ENCODE measurements around the gene COX14. TPM values are rescaled to one million over a fixed set of nuclear protein-coding genes. Genes with fewer than 3 reads are reported as not detected.
A peak's percentile ranks its signal among the peaks of the same experiment; 100 is the strongest.

Gene COX14
- total RNA-seq, 2 experiments from 2014 or later: 43.1 to 51.0 TPM

GRCh38 chr12:50102131-50102531 lies 9.9 kb upstream of the COX14 start:
- Mint-ChIP-seq H3K27ac (no peak overlapping the region), H3K27me3 (no peaks in the 10 kb centered on the region), H3K4me3 (no peak overlapping the region), H3K9me3 (no peaks in the 10 kb centered on the region), H3K4me1 (ENCODE audit: low read depth) (no peaks in the 10 kb centered on the region), H3K36me3 (ENCODE audit: low read depth) (peaks cover 26% of the 10 kb centered on the region)
- intact Hi-C loops (cut with micrococcal nuclease): no loop called here
- POLR2A ChIA-PET: no interaction called here
- DNase-seq: no peak
- CTCF ChIA-PET: interaction anchor here (0.7 to 6.7 kb wide), 4 partner anchors 8 to 63 kb away, joined by 3 to 54 read pairs (median 18); partner anchors contain the start of gene COX14
- no peak for ATAC-seq
- TF ChIP-seq CTCF (IDR thresholded peaks at IDR 0.05): no peak

DNA sequence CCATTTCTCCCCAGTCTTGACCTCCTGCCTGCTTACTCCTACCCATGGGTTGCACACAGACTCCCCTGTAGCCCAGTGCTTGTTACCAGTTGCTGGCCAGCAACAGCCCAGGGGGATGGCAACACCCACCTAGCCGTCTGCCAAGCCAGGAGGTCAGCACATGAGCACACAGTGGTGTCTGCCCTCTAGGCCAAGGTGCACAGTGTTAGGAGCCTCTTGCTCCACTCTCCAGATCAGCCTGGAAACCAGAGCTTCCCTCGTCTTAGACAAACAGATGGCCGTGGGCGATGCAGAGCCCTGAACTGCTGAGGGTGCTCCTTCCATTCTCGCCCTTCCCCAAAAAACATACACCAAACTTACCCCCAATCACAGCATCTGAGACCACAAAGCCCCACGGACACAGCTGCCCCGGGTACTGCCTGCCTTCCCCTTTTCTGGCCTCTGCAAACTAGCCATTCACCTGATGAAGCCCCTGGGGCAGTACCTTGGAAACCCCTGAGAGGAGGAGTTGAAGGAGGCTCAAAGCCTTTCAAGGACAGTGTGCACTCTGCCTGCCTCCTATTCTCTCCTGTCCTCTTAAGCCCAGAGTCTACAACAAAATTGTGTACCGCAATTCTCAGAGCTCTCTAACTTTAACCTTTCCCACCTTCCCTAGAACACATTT lies 9.3 kb upstream of the COX14 start:
- no peak for TF ChIP-seq CTCF (IDR thresholded peaks at IDR 0.05)
- ATAC-seq (no peak), DNase-seq (no peak)
- Mint-ChIP-seq H3K9me3 (no peaks in the 10 kb centered on the region), H3K36me3 (ENCODE audit: low read depth) (peaks cover 25% of the 10 kb centered on the region), H3K4me1 (ENCODE audit: low read depth) (no peaks in the 10 kb centered on the region), H3K4me3 (no peak overlapping the region), H3K27ac (peak overlapping the region; percentile 20), H3K27me3 (no peaks in the 10 kb centered on the region)
- ChIA-PET CTCF (interaction anchor here (1.4 to 6.7 kb wide), 4 partner anchors 8 to 73 kb away, joined by 3 to 54 read pairs (median 18); partner anchors contain the start of gene COX14), POLR2A (interaction anchor here (0.9 kb wide), 1 partner anchor 10 kb away, joined by 3 read pairs; no protein-coding TSS in a partner anchor)
- intact Hi-C loops (cut with micrococcal nuclease): no loop called here

DNA sequence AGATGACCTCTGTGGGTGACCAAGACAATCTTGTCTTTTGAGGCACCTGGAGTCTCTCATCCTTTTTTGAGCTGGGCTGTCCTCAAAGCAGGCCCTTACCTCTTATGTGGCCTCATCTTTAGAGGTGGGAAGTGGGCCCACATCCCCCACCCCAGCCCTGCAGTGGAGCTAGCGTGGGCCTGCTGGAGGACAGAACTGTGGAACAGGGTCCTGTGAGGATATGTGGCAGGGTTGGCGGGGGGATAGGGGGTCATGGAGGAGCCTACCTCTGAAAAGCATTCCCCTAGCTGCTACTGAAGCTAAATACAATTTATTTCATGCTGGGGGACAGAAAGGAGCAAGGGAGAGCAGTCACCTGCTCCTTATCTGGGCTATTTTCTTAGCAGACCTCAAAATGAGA lies 8.7 kb upstream of the COX14 start:
- DNase-seq: no peak
- POLR2A ChIA-PET: interaction anchor here (0.9 to 1.3 kb wide), 2 partner anchors 9 to 19 kb away, joined by 3 to 5 read pairs; no protein-coding TSS in a partner anchor
- Mint-ChIP-seq H3K27ac (no peak overlapping the region), H3K27me3 (no peaks in the 10 kb centered on the region), H3K4me3 (no peak overlapping the region), H3K9me3 (no peaks in the 10 kb centered on the region), H3K4me1 (ENCODE audit: low read depth) (no peaks in the 10 kb centered on the region), H3K36me3 (ENCODE audit: low read depth) (peaks cover 19% of the 10 kb centered on the region)
- no peak for TF ChIP-seq CTCF (IDR thresholded peaks at IDR 0.05)
- CTCF ChIA-PET: interaction anchor here (0.6 to 6.7 kb wide), 6 partner anchors 8 to 72 kb away, joined by 3 to 54 read pairs (median 4); partner anchors contain the start of genes CERS5, COX14 and SMARCD1
- ATAC-seq: no peak
- intact Hi-C loops (cut with micrococcal nuclease): no loop called here

- Mint-ChIP-seq H3K27me3 (no peaks in the 10 kb centered on the region), H3K27ac (peak within 1 kb of the TSS; percentile 20), H3K4me3 (no peak within 1 kb of the TSS), H3K9me3 (no peaks in the 10 kb centered on the region), H3K4me1 (ENCODE audit: low read depth) (no peaks in the 10 kb centered on the region), H3K36me3 (ENCODE audit: low read depth) (peaks cover 16% of the 10 kb centered on the region)
- DNase-seq (peak; percentile 50), ATAC-seq (peak; percentile 84)
- ChIA-PET POLR2A (interaction anchor here (0.9 to 1.3 kb wide), 2 partner anchors 9 to 19 kb away, joined by 3 to 5 read pairs; no protein-coding TSS in a partner anchor), CTCF (interaction anchor here (0.6 to 6.7 kb wide), 7 partner anchors 7 to 211 kb away, joined by 3 to 54 read pairs (median 3); partner anchors contain the start of genes CERS5, COX14 and SMARCD1)
- intact Hi-C loops (cut with micrococcal nuclease): no loop called here
- no peak for TF ChIP-seq CTCF (IDR thresholded peaks at IDR 0.05)
Observed at GRCh38 chr12:50103767-50104321, 8.2 kb upstream of the COX14 start, which contains the start of gene GPD1. Gene GPD1 (plus strand): TSS chr12:50104008. CDS start chr12:50104051, 43 bp downstream.

Measured in activated CD8-positive, alpha-beta T cell treated with anti-CD3 and anti-CD28 coated beads for 36 hours (primary cell).